Glutamatergic neuron (in vitro differentiated cells): Measurements from ENCODE around the gene LCN6. TPM values are rescaled to one million over a fixed set of nuclear protein-coding genes. Genes with fewer than 3 reads are reported as not detected.

ENCODE experiments used
- DNase-seq: peaks from one replicate; pipeline ENCODE4 v3.0.0; 2022
- H3K27ac Mint-ChIP-seq: one replicate; pipeline ENCODE4 v1.8.0; 2020; ENCODE audit warnings: mild to moderate bottlenecking, mixed read lengths, inconsistent platforms; ENCODE audit not compliant: unreplicated experiment
- H3K27me3 Mint-ChIP-seq: one replicate; pipeline ENCODE4 v1.8.0; 2020; ENCODE audit warnings: mild to moderate bottlenecking, moderate library complexity, mixed read lengths, inconsistent platforms; ENCODE audit not compliant: unreplicated experiment
- H3K36me3 Mint-ChIP-seq: one replicate; pipeline ENCODE4 v1.8.0; 2020; ENCODE audit warnings: mild to moderate bottlenecking, mixed read lengths, inconsistent platforms; ENCODE audit not compliant: unreplicated experiment
- H3K4me1 Mint-ChIP-seq: one replicate; pipeline ENCODE4 v1.8.0; 2020; ENCODE audit warnings: mild to moderate bottlenecking, low read depth, mixed read lengths, inconsistent platforms; ENCODE audit not compliant: unreplicated experiment
- H3K4me3 Mint-ChIP-seq: one replicate; pipeline ENCODE4 v1.8.0; 2020; ENCODE audit warnings: mild to moderate bottlenecking, mixed read lengths, inconsistent platforms; ENCODE audit not compliant: unreplicated experiment
- H3K9me3 Mint-ChIP-seq: one replicate; pipeline ENCODE4 v1.8.0; 2020; ENCODE audit warnings: mild to moderate bottlenecking, moderate library complexity, mixed read lengths, inconsistent platforms; ENCODE audit not compliant: unreplicated experiment
- total RNA-seq: library from RNA; stranded (reverse); fragmentation: NEBNext Ultra II Directional; extraction: Animal tissue kit (Norgen Biotek cat#: 25700); gene quantifications from one replicate; pipeline ENCODE4 v1.2.1, GENCODE V29; 2021; ENCODE audit not compliant: unreplicated experiment
- TF ChIP-seq, protein P1 (sequence below): fragments of 200-600 bp; sonication (generic); IDR thresholded peaks from one replicate; pipeline ENCODE4 v1.5.0; 2021; ENCODE audit not compliant: partially characterized antibody, unreplicated experiment

LCN6 gene
- total RNA-seq, 1 donor from 2014 or later: not detected

GRCh38 chr9:136717399-136717798 lies 30.9 kb downstream of the LCN6 start:
- Mint-ChIP-seq H3K9me3 (peaks cover 3% of the 10 kb centered on the region), H3K36me3 (no peaks in the 10 kb centered on the region), H3K27ac (no peak overlapping the region), H3K4me3 (no peak overlapping the region), H3K4me1 (peaks cover 6% of the 10 kb centered on the region), H3K27me3 (no peaks in the 10 kb centered on the region)
- no peak for DNase-seq
- TF ChIP-seq, protein P1, sequence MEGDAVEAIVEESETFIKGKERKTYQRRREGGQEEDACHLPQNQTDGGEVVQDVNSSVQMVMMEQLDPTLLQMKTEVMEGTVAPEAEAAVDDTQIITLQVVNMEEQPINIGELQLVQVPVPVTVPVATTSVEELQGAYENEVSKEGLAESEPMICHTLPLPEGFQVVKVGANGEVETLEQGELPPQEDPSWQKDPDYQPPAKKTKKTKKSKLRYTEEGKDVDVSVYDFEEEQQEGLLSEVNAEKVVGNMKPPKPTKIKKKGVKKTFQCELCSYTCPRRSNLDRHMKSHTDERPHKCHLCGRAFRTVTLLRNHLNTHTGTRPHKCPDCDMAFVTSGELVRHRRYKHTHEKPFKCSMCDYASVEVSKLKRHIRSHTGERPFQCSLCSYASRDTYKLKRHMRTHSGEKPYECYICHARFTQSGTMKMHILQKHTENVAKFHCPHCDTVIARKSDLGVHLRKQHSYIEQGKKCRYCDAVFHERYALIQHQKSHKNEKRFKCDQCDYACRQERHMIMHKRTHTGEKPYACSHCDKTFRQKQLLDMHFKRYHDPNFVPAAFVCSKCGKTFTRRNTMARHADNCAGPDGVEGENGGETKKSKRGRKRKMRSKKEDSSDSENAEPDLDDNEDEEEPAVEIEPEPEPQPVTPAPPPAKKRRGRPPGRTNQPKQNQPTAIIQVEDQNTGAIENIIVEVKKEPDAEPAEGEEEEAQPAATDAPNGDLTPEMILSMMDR: no peak

DNA sequence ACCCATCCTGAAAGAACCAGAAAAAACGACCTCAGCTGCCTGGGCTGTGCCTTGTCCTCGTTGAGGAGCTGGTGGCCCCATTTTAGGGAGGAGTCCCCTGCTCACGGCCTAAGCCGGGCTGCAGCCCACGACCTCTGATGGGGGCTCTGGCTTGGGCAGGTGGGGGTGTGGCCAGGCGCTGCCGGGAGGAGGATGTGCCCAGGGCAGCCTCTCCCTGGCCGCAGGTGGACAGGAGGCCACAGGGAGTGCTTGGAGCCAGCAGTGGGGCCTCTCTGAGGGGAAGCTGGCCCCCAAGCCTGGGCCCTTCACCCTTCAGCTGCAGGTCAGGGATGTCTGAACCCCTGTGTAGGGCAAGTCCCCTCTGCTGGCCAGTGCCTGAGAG lies 33.4 kb downstream of the LCN6 start:
- peaks cover 5% of the 10 kb centered on the region for H3K9me3 Mint-ChIP-seq
- peaks cover 5% of the 10 kb centered on the region for H3K4me1 Mint-ChIP-seq

DNA sequence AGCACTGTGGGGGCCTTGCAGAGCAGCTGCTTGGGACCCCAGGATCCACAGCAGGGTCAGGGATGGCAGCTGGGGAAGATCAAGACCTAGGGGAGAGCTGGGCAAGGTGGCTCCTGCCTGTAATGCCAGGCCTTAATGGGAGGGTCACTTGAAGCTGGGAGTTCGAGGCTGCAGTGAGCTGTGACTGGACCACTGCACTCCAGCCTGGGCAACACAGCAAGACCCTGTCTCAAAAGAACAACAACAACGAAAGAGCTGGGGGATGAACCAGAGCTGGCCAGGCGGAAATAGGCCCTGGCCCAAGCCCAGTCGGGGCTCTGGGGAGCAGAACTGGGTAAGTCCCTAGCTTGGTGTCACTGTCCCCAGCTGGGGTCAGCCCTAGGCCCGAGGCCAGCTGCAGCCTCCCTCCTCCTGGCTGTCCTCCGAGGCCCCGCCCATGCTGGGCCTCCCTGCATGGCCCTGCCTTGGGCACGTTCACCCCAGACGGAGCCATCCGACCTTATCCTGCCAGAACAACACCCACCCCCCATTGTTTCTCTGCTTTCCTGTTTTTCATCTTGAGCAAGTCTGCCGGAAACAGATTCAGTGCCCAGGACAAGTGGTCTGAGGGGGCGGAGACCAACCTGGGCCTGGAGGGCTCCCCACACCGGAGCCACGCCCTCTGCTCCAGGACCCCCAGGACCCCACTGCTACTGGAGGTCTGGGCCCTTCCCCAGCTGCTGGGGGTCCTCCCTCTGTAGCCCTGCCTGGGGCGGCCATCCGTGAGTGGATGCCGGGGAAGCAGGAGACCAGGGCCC lies 34.0 kb downstream of the LCN6 start:
- no peak for DNase-seq
- Mint-ChIP-seq H3K9me3 (peaks cover 5% of the 10 kb centered on the region), H3K27ac (peak overlapping the region; percentile 52), H3K27me3 (peaks cover 5% of the 10 kb centered on the region), H3K4me1 (peaks cover 5% of the 10 kb centered on the region), H3K36me3 (no peaks in the 10 kb centered on the region), H3K4me3 (peak overlapping the region; percentile 64)
- TF ChIP-seq, protein P1: no peak

More for the DNA sequence above, 33.4 kb downstream of the LCN6 start:
- H3K27me3 Mint-ChIP-seq: peaks cover 5% of the 10 kb centered on the region
- no peaks in the 10 kb centered on the region for H3K36me3 Mint-ChIP-seq
- TF ChIP-seq, protein P1: no peak
- no peak overlapping the region for H3K27ac Mint-ChIP-seq
- no peak for DNase-seq
- H3K4me3 Mint-ChIP-seq: no peak overlapping the region

DNA sequence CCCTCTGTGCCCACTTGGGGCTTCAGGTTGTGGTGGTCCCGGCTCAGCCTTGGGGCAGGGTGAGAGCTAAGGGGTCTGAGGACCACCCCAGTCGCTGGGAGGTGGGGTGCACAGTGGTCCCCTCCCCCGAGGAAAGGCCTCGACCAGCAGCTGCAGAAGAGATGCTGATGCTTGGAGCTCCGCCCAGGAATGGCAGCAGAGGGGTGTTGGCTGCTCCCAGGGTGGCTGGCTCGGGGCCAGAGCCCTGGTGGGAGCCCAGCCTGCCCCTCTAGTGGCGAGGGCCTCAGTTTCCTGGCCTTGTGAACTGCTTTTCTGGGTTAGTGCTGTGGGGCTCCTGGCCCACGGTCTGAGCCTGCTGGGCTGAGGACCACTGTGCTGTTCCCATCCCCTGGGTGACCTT lies 34.8 kb downstream of the LCN6 start:
- H3K36me3 Mint-ChIP-seq: no peaks in the 10 kb centered on the region
- TF ChIP-seq, protein P1: no peak
- H3K27ac Mint-ChIP-seq: peak overlapping the region; percentile 79
- DNase-seq: no peak
- peaks cover 5% of the 10 kb centered on the region for H3K27me3 Mint-ChIP-seq
- peaks cover 5% of the 10 kb centered on the region for H3K9me3 Mint-ChIP-seq
- H3K4me1 Mint-ChIP-seq: peaks cover 5% of the 10 kb centered on the region
- H3K4me3 Mint-ChIP-seq: peak overlapping the region; percentile 83
